ENCODE data around the gene CLDN8. TPM values are rescaled to one million over a fixed set of nuclear protein-coding genes. Genes with fewer than 3 reads are reported as not detected.

CLDN8 gene
- total RNA-seq, 1 experiment from 2014 or later = not detected

- BruUV-seq (replicated peaks) = no TSS peak
- no peaks in the 10 kb centered on the region for H3K36me3 ChIP-seq (ENCODE audit: control insufficient read depth, insufficient read depth, low read length)
- no peaks in the 10 kb centered on the region for H3K9me3 ChIP-seq (ENCODE audit: control insufficient read depth, insufficient read depth, low read depth, low read length)
- DNase-seq (ENCODE audit: low read depth, low spot score) (no peak), ATAC-seq (no peak)
- H3K4me1 ChIP-seq (ENCODE audit: control insufficient read depth, insufficient read depth, low read length) = no peaks in the 10 kb centered on the region
- no peak for TF ChIP-seq POLR2AphosphoS5 (IDR thresholded peaks at IDR 0.05; ENCODE audit: low read depth, low read length)
- TF ChIP-seq REST (IDR thresholded peaks at IDR 0.05; ENCODE audit: insufficient read depth in 1 of 2, low read depth in 2 of 2, low read length in 1 of 2) = no peak
- TF ChIP-seq SIN3A (IDR thresholded peaks at IDR 0.05; ENCODE audit: borderline replicate concordance, insufficient read depth, low read depth, low read length) = no peak
- no peak for TF ChIP-seq TCF7L2 (IDR thresholded peaks at IDR 0.05; ENCODE audit: low read depth, low read length)
- TF ChIP-seq CTCF (IDR thresholded peaks at IDR 0.05) = no peak
- in situ Hi-C loops (cut with HindIII; ENCODE audit: low pct_unique_long_range_greater_than_20kb, low sequenced_read_pairs) (no loop called here), intact Hi-C loops (cut with micrococcal nuclease; ENCODE audit: unreplicated experiment) (no loop called here)
- no peaks in the 10 kb centered on the region for H3K27me3 ChIP-seq (ENCODE audit: control insufficient read depth, insufficient read depth, low read length)
- POLR2A ChIA-PET = no interaction called here
- CTCF ChIA-PET = no interaction called here
- H3K27ac ChIP-seq (ENCODE audit: low read length) = no peak overlapping the region
- H3K4me3 ChIP-seq (ENCODE audit: low read depth in 2 of 2, low read length in 2 of 2) = no peak overlapping the region
Observed at GRCh38 chr21:30168086-30168485, 47.8 kb downstream of the CLDN8 start.

GRCh38 chr21:30166705-30167104 is 49.2 kb downstream of the CLDN8 start, which contains the start of gene CLDN17:
Gene CLDN17, minus strand, starts transcription at chr21:30166805. Its CDS starts 188 bp downstream, at chr21:30166617.
- H3K27ac ChIP-seq (ENCODE audit: low read length) = no peak within 1 kb of the TSS
- H3K27me3 ChIP-seq (ENCODE audit: control insufficient read depth, insufficient read depth, low read length) = no peaks in the 10 kb centered on the region
- intact Hi-C loops (cut with micrococcal nuclease; ENCODE audit: unreplicated experiment) (no loop called here), in situ Hi-C loops (cut with HindIII; ENCODE audit: low pct_unique_long_range_greater_than_20kb, low sequenced_read_pairs) (no loop called here)
- H3K4me3 ChIP-seq (ENCODE audit: low read depth in 2 of 2, low read length in 2 of 2) = no peak within 1 kb of the TSS
- no TSS peak for BruUV-seq (replicated peaks)
- ChIA-PET CTCF (no interaction called here), POLR2A (no interaction called here)
- H3K9me3 ChIP-seq (ENCODE audit: control insufficient read depth, insufficient read depth, low read depth, low read length) = no peaks in the 10 kb centered on the region
- TF ChIP-seq REST (IDR thresholded peaks at IDR 0.05; ENCODE audit: insufficient read depth in 1 of 2, low read depth in 2 of 2, low read length in 1 of 2) = no peak
- no peak for TF ChIP-seq TCF7L2 (IDR thresholded peaks at IDR 0.05; ENCODE audit: low read depth, low read length)
- TF ChIP-seq CTCF (IDR thresholded peaks at IDR 0.05) = no peak
- no peak for TF ChIP-seq SIN3A (IDR thresholded peaks at IDR 0.05; ENCODE audit: borderline replicate concordance, insufficient read depth, low read depth, low read length)
- TF ChIP-seq POLR2AphosphoS5 (IDR thresholded peaks at IDR 0.05; ENCODE audit: low read depth, low read length) = no peak
- no peaks in the 10 kb centered on the region for H3K36me3 ChIP-seq (ENCODE audit: control insufficient read depth, insufficient read depth, low read length)
- ATAC-seq (no peak), DNase-seq (ENCODE audit: low read depth, low spot score) (no peak)
- H3K4me1 ChIP-seq (ENCODE audit: control insufficient read depth, insufficient read depth, low read length) = no peaks in the 10 kb centered on the region

All from Panc1 (cell line).